Hepatocyte (in vitro differentiated cells): Measurements from ENCODE around the gene FUT6. TPM values are rescaled to one million over a fixed set of nuclear protein-coding genes. Genes with fewer than 3 reads are reported as not detected.

ENCODE experiments used
- DNase-seq: peaks from one replicate; pipeline ENCODE4 v3.0.0-alpha.2; 2016; ENCODE audit warnings: low spot score
- H2AFZ ChIP-seq: fragments of 200-600 bp; sonication (generic); 2 replicates; pipeline ENCODE4 v1.6.0; 2016; ENCODE audit warnings: antibody characterized with exemption, mild to moderate bottlenecking
- H3K27ac ChIP-seq: fragments of 200-600 bp; sonication (generic); 2 replicates; pipeline ENCODE4 v1.5.1; 2016; ENCODE audit warnings: mild to moderate bottlenecking
- H3K27me3 ChIP-seq: fragments of 200-600 bp; sonication (generic); 2 replicates; pipeline ENCODE4 v1.6.1; 2016
- H3K36me3 ChIP-seq: fragments of 200-600 bp; sonication (generic); replicated peaks from 2 replicates; pipeline ENCODE4 v1.5.1; 2016; ENCODE audit warnings: low read depth; ENCODE audit not compliant: insufficient read depth
- H3K4me1 ChIP-seq: fragments of 200-600 bp; sonication (generic); 2 replicates; pipeline ENCODE4 v1.5.1; 2016; ENCODE audit warnings: mild to moderate bottlenecking, moderate library complexity; ENCODE audit not compliant: insufficient read depth
- H3K4me2 ChIP-seq: fragments of 200-600 bp; sonication (generic); 2 replicates; pipeline ENCODE4 v1.6.0; 2016
- H3K4me3 ChIP-seq: fragments of 200-600 bp; sonication (generic); 2 replicates; pipeline ENCODE4 v1.5.1; 2016; ENCODE audit warnings: mild to moderate bottlenecking
- H3K79me2 ChIP-seq: fragments of 200-600 bp; sonication (generic); 2 replicates; pipeline ENCODE4 v1.6.0; 2017; ENCODE audit warnings: mild to moderate bottlenecking
- H3K9me2 ChIP-seq: fragments of 200-600 bp; sonication (generic); replicated peaks from 2 replicates; pipeline ENCODE4 v1.6.0; 2017; ENCODE audit warnings: mild to moderate bottlenecking; ENCODE audit not compliant: insufficient read depth
- H3K9me3 ChIP-seq: fragments of 200-600 bp; sonication (generic); 2 replicates; pipeline ENCODE4 v1.5.1; 2016; ENCODE audit warnings: low read depth, mild to moderate bottlenecking
- H4K20me1 ChIP-seq: fragments of 200-600 bp; sonication (generic); 2 replicates; pipeline ENCODE4 v1.6.0; 2016; ENCODE audit warnings: mild to moderate bottlenecking; ENCODE audit not compliant: insufficient read depth, poor library complexity, severe bottlenecking
- EZH2 ChIP-seq: fragments of 200-600 bp; sonication (generic); IDR thresholded peaks from 2 replicates; pipeline ENCODE4 v1.6.1; 2016; ENCODE audit warnings: antibody characterized with exemption, mild to moderate bottlenecking, borderline replicate concordance
- EZH2phosphoT487 ChIP-seq: fragments of 200-600 bp; sonication (generic); IDR thresholded peaks from one replicate; pipeline ENCODE4 v1.6.1; 2018; ENCODE audit warnings: antibody characterized with exemption, mild to moderate bottlenecking, low read depth, moderate library complexity; ENCODE audit not compliant: unreplicated experiment, severe bottlenecking
- WGBS: methylation state at CpG from one replicate; pipeline ENCODE4 v1.1.6; 2016; ENCODE audit warnings: low lambda C conversion rate; ENCODE audit errors: missing lambda C conversion rate; 5-methylcytosine and 5-hydroxymethylcytosine counted together
- polyA plus RNA-seq: library from polyadenylated mRNA; unstranded; fragments of >200 nt; fragmentation: Nextera tagmentation; extraction: Ambion mirVana; gene quantifications from 2 replicates; pipeline ENCODE4 v1.2.1, GENCODE V29; 2016
- total RNA-seq: library from RNA; depleted of rRNA; stranded (reverse); fragments of >200 nt; gene quantifications from 2 replicates; pipeline ENCODE4 v1.2.3, GENCODE V29; 2014
- TF ChIP-seq, protein P1 (sequence below): fragments of 200-600 bp; sonication (generic); IDR thresholded peaks from 2 replicates; pipeline ENCODE4 v1.5.1; 2016; ENCODE audit warnings: antibody characterized with exemption, mild to moderate bottlenecking; ENCODE audit not compliant: poor library complexity

The FUT6 gene
- total and polyA plus RNA-seq, 2 experiments from 2014 or later = 0.07 TPM; not detected in 1

DNA sequence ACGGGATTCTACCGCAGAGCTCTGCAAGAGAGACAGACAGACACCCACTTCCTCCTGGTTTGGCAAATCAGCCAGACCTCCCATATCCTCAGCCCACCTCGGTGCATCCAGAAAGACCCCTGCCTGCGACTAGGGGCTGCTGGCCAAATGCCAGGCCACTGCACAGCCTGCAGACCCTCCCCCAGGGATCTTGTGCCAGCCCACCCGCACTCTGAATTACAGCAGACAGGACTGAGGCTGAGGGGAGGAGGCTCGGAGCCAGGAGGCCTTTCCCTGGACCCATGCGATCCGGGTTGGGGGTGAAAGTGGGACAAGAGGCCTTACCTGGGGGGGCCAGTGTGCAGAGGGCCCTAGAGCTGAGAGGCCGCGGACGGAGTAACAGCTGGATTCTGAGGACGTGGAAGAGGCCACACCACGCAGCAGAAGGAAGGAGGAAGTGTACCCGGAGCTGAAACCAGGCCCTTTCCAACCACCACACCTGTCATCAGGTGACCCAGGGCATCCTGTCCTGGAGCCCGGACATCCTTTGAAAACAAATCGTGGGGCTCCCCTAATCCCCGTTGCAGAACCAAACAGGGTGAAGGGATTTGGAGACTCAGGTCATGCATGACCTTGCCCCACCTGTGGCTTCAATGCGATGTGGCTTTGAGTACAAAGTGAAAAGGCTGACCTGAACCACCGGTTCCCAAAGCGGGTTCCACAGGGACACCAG is 993 bp downstream of the FUT6 start:
- Histone ChIP-seq H3K36me3 (no peaks in the 10 kb centered on the region), H3K4me2 (no peak overlapping the region), H4K20me1 (no peaks in the 10 kb centered on the region), H3K4me1 (no peaks in the 10 kb centered on the region), H3K9me3 (no peaks in the 10 kb centered on the region), H2AFZ (no peak overlapping the region), H3K27me3 (no peaks in the 10 kb centered on the region), H3K27ac (no peak overlapping the region), H3K4me3 (no peak overlapping the region), H3K79me2 (no peaks in the 10 kb centered on the region), H3K9me2 (no peaks in the 10 kb centered on the region)
- TF ChIP-seq EZH2 (no peak), EZH2phosphoT487 (no peak)
- TF ChIP-seq, protein P1, sequence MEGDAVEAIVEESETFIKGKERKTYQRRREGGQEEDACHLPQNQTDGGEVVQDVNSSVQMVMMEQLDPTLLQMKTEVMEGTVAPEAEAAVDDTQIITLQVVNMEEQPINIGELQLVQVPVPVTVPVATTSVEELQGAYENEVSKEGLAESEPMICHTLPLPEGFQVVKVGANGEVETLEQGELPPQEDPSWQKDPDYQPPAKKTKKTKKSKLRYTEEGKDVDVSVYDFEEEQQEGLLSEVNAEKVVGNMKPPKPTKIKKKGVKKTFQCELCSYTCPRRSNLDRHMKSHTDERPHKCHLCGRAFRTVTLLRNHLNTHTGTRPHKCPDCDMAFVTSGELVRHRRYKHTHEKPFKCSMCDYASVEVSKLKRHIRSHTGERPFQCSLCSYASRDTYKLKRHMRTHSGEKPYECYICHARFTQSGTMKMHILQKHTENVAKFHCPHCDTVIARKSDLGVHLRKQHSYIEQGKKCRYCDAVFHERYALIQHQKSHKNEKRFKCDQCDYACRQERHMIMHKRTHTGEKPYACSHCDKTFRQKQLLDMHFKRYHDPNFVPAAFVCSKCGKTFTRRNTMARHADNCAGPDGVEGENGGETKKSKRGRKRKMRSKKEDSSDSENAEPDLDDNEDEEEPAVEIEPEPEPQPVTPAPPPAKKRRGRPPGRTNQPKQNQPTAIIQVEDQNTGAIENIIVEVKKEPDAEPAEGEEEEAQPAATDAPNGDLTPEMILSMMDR = no peak
- no peak for DNase-seq
- 88% methylated on average over 20 of the region's 20 CpGs for WGBS

DNA sequence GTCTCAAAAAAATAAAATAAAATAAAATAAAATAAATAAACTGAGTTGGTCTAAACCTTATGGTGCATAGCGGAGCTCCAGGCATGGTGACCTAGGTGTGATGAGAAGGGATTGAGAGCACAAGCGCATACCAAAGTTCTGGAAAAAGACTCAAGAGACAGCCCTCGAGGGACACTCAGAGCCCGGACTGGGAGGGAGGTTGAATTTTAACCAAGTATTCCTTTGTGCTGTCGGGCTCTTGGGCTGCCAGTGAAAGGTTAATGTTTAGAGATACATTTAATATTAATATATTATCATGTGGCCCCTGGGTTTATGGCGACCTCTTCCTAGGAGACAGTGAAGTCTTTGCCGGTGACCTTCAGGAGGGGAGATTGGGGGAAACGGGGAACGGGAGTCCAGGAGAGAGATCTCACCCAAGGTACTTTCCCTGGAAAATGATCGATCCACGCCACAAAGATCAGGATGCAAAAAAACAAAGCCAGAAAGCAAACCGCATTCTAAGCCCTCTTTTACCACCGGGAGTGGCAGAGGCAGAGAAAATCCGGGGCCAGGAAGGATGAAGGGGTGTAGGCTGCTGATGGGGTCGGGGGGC is 1.6 kb downstream of the FUT6 start:
- Histone ChIP-seq H3K9me3 (no peaks in the 10 kb centered on the region), H3K79me2 (no peaks in the 10 kb centered on the region), H3K4me3 (no peak overlapping the region), H3K36me3 (no peaks in the 10 kb centered on the region), H3K9me2 (no peaks in the 10 kb centered on the region), H2AFZ (no peak overlapping the region), H4K20me1 (no peaks in the 10 kb centered on the region), H3K4me1 (no peaks in the 10 kb centered on the region), H3K27ac (no peak overlapping the region), H3K27me3 (no peaks in the 10 kb centered on the region), H3K4me2 (no peak overlapping the region)
- TF ChIP-seq EZH2phosphoT487 (no peak), EZH2 (no peak)
- TF ChIP-seq, protein P1 = no peak
- WGBS = 66% methylated on average over 15 of the region's 15 CpGs
- no peak for DNase-seq

DNA sequence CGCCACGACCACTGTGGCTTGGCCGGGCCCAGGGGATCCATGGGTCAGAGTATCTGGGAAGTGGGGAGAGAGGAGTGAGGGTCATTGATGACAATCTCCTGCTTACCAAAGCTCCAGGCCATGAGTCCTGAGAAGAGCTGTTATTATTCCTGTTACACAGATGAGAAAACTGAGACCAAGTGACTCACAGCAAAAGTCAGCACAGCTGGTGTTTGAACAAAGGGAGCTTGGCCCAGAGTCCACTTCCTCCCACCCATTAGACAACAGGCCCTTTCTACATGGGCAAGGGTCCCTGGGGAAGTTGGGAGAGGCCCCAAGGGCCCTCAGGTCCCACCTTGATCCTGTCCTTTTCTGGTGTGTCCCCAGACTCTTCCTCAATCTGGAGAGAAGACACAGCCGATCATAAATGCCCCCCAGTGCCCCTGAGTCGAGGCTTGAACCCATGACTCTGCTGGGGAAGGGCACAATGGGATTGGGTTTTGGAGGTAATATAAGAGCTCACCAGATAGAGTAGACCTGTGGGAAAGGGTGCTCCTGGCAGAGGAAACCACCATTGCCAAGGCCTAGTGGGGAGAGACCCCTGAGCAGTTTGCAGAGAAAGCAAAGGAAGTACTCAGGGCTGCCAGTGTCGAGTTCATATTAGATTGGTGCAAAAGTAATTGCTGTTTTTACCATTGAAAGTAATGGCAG is 6.8 kb downstream of the FUT6 start:
- Histone ChIP-seq H3K27me3 (no peaks in the 10 kb centered on the region), H3K9me3 (no peaks in the 10 kb centered on the region), H2AFZ (no peak overlapping the region), H4K20me1 (no peaks in the 10 kb centered on the region), H3K4me2 (no peak overlapping the region), H3K79me2 (no peaks in the 10 kb centered on the region), H3K27ac (no peak overlapping the region), H3K4me1 (peaks cover 16% of the 10 kb centered on the region), H3K9me2 (no peaks in the 10 kb centered on the region), H3K4me3 (no peak overlapping the region), H3K36me3 (no peaks in the 10 kb centered on the region)
- 95% methylated on average over 6 of the region's 6 CpGs for WGBS
- TF ChIP-seq EZH2 = no peak
- TF ChIP-seq EZH2phosphoT487 = no peak
- TF ChIP-seq, protein P1 = no peak
- no peak for DNase-seq
